Astrocyte (in vitro differentiated cells and primary cell): ENCODE measurements around the gene FAM210A. TPM values are rescaled to one million over a fixed set of nuclear protein-coding genes. Genes with fewer than 3 reads are reported as not detected.

Experiments used
- DNase-seq: peaks from one replicate; pipeline ENCODE4 v3.0.0-alpha.2; 2010; ENCODE audit warnings: low read depth
- FAIRE-seq: peaks from 2 replicates; lab custom pipeline; 2011; peaks lifted over from hg19 to GRCh38; lab: Jason Lieb, UNC
- H2AFZ ChIP-seq: 2 replicates; pipeline ENCODE4 v1.6.0; 2012; ENCODE audit warnings: low read depth, low read length, inconsistent platforms
- H3K27ac ChIP-seq: 2 replicates; pipeline ENCODE4 v1.5.1; 2011; ENCODE audit warnings: low read depth, low read length, inconsistent platforms
- H3K27me3 ChIP-seq: 2 replicates; pipeline ENCODE4 v1.6.0; 2011; ENCODE audit warnings: low read length, inconsistent platforms; ENCODE audit not compliant: insufficient read depth
- H3K36me3 ChIP-seq: 2 replicates; pipeline ENCODE4 v1.5.1; 2011; ENCODE audit warnings: low read length, inconsistent platforms; ENCODE audit not compliant: insufficient read depth
- H3K4me1 ChIP-seq: 2 replicates; pipeline ENCODE4 v1.5.1; 2011; ENCODE audit warnings: low read length, inconsistent platforms; ENCODE audit not compliant: insufficient read depth
- H3K4me2 ChIP-seq: 2 replicates; pipeline ENCODE4 v1.6.0; 2012; ENCODE audit warnings: low read length, inconsistent platforms
- H3K4me3 ChIP-seq: 2 replicates; pipeline ENCODE4 v1.5.1; 2011; ENCODE audit warnings: low read depth, mild to moderate bottlenecking, low read length, inconsistent platforms; ENCODE audit not compliant: insufficient read depth
- H3K79me2 ChIP-seq: 2 replicates; pipeline ENCODE4 v1.6.0; 2012; ENCODE audit warnings: mild to moderate bottlenecking, low read length, inconsistent platforms; ENCODE audit not compliant: insufficient read depth
- H3K9ac ChIP-seq: 2 replicates; pipeline ENCODE4 v1.6.0; 2012; ENCODE audit warnings: mild to moderate bottlenecking, low read length, inconsistent platforms
- H3K9me3 ChIP-seq: 2 replicates; pipeline ENCODE4 v1.5.1; 2012; ENCODE audit warnings: low read depth, mild to moderate bottlenecking, low read length, inconsistent platforms; ENCODE audit not compliant: insufficient read depth
- H4K20me1 ChIP-seq: 2 replicates; pipeline ENCODE4 v1.6.0; 2012; ENCODE audit warnings: low read length, inconsistent platforms; ENCODE audit not compliant: insufficient read depth
- H3K27ac Mint-ChIP-seq: one replicate; pipeline ENCODE4 v1.8.0; 2021; ENCODE audit warnings: mild to moderate bottlenecking, mixed read lengths; ENCODE audit not compliant: unreplicated experiment
- H3K27me3 Mint-ChIP-seq: one replicate; pipeline ENCODE4 v1.8.0; 2021; ENCODE audit warnings: low read depth, mixed read lengths; ENCODE audit not compliant: unreplicated experiment
- H3K36me3 Mint-ChIP-seq: one replicate; pipeline ENCODE4 v1.8.0; 2021; ENCODE audit warnings: low read depth, mixed read lengths; ENCODE audit not compliant: unreplicated experiment
- H3K4me1 Mint-ChIP-seq: one replicate; pipeline ENCODE4 v1.8.0; 2021; ENCODE audit warnings: low read depth, mixed read lengths; ENCODE audit not compliant: unreplicated experiment
- H3K4me3 Mint-ChIP-seq: one replicate; pipeline ENCODE4 v1.8.0; 2021; ENCODE audit warnings: mild to moderate bottlenecking, moderate library complexity, mixed read lengths; ENCODE audit not compliant: unreplicated experiment
- H3K9me3 Mint-ChIP-seq: one replicate; pipeline ENCODE4 v1.8.0; 2021; ENCODE audit warnings: mild to moderate bottlenecking, mixed read lengths; ENCODE audit not compliant: unreplicated experiment
- CTCF ChIP-seq: IDR thresholded peaks from 2 replicates; pipeline ENCODE4 v1.5.1; 2011; ENCODE audit warnings: low read depth, mild to moderate bottlenecking, inconsistent platforms, low read length, moderate library complexity; ENCODE audit not compliant: insufficient read depth
- EZH2 ChIP-seq: IDR thresholded peaks from 2 replicates; pipeline ENCODE4 v1.6.1; 2012; ENCODE audit warnings: mild to moderate bottlenecking, low read length, inconsistent platforms; ENCODE audit not compliant: insufficient read depth
- total RNA-seq: library from RNA; stranded (reverse); gene quantifications from 2 replicates; pipeline ENCODE4 v1.2.1, GENCODE V29; 2021

FAM210A gene
- total RNA-seq, 1 donor from 2014 or later: 21.9 TPM

DNA sequence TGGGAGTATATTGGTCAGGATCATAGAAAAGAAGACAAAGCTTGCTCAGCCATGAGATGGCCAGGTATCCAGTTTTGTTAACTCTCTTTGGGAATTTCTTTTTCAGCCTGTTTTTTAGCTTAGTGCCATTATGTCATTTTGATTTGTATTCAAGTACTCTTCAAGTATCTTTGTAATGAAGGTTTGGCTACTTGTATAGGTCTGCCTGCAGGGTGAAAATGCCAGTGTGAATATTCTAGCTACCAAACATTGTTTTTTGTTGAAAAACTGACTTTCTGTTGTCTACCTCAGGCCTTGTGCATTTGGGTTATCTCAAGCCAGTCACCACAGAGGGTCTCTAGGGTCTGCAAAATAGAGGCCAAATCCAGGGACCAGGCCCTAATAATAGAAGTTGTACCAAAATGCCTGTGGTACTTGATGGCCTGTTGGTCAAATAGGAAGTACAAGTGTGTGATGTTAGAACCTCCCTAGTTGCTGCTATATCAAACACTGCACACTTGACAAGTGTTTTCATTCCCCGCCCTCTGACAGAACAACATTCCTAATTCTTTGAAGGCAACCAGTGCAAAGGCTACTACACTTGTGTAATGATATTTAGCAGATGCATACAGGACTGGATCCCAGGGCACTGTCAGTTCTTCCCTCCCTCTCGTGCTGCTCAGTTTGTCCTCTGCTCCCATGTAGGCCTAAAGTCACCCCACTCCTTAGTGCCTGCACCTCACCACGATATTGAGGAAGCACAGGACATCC is 36.5 kb upstream of the FAM210A start:
- no peaks in the 10 kb centered on the region for H3K4me1 ChIP-seq
- no peak for DNase-seq
- no peak overlapping the region for H3K4me2 ChIP-seq
- H2AFZ ChIP-seq: no peak overlapping the region
- H3K4me3 ChIP-seq: no peak overlapping the region
- no peaks in the 10 kb centered on the region for H3K9me3 ChIP-seq
- no peak for FAIRE-seq
- no peak overlapping the region for H3K9ac ChIP-seq
- TF ChIP-seq CTCF (no peak), EZH2 (no peak)
- Mint-ChIP-seq H3K9me3 (peaks cover 6% of the 10 kb centered on the region), H3K4me3 (no peak overlapping the region), H3K27me3 (no peaks in the 10 kb centered on the region), H3K27ac (no peak overlapping the region), H3K4me1 (no peaks in the 10 kb centered on the region), H3K36me3 (peaks cover 30% of the 10 kb centered on the region)
- no peaks in the 10 kb centered on the region for H3K79me2 ChIP-seq
- no peaks in the 10 kb centered on the region for H4K20me1 ChIP-seq
- no peaks in the 10 kb centered on the region for H3K27me3 ChIP-seq
- H3K36me3 ChIP-seq: peaks cover 8% of the 10 kb centered on the region
- no peak overlapping the region for H3K27ac ChIP-seq

- FAIRE-seq: no peak
- H3K36me3 Mint-ChIP-seq: peaks cover 42% of the 10 kb centered on the region
Measured at GRCh38 chr18:13760047-13760446, 33.7 kb upstream of the FAM210A start.

More at GRCh38 chr18:13760047-13760446, 33.7 kb upstream of the FAM210A start:
- Histone ChIP-seq H3K36me3 (peaks cover 17% of the 10 kb centered on the region), H4K20me1 (no peaks in the 10 kb centered on the region), H2AFZ (no peak overlapping the region), H3K4me1 (no peaks in the 10 kb centered on the region), H3K9me3 (no peaks in the 10 kb centered on the region), H3K4me2 (no peak overlapping the region), H3K27me3 (no peaks in the 10 kb centered on the region), H3K4me3 (no peak overlapping the region), H3K79me2 (no peaks in the 10 kb centered on the region), H3K9ac (no peak overlapping the region), H3K27ac (no peak overlapping the region)
- H3K4me1 Mint-ChIP-seq: no peaks in the 10 kb centered on the region
- no peak for TF ChIP-seq EZH2
- TF ChIP-seq CTCF: no peak
- peaks cover 2% of the 10 kb centered on the region for H3K9me3 Mint-ChIP-seq
- no peaks in the 10 kb centered on the region for H3K27me3 Mint-ChIP-seq
- DNase-seq: no peak
- H3K27ac Mint-ChIP-seq: no peak overlapping the region
- no peak overlapping the region for H3K4me3 Mint-ChIP-seq
